GM12878 (cell line): Measurements from ENCODE around the gene ANKRD50.

ENCODE experiments used
- EZH2 ChIP-seq: IDR thresholded peaks from 2 replicates; pipeline ENCODE4 v1.6.1; 2012; ENCODE audit warnings: low read depth, mild to moderate bottlenecking, control low read depth, inconsistent platforms, low read length, borderline replicate concordance; ENCODE audit not compliant: control insufficient read depth
- HCFC1 ChIP-seq: fragments of 150-350 bp; IDR thresholded peaks from 2 replicates; pipeline ENCODE4 v1.6.1; 2014; ENCODE audit warnings: low read length
- YY1 ChIP-seq: IDR thresholded peaks from 2 replicates; pipeline ENCODE4 v1.6.1; 2011; ENCODE audit warnings: low read depth, mild to moderate bottlenecking, low read length

- TF ChIP-seq EZH2 (no peak), YY1 (no peak), HCFC1 (no peak)
Measured at GRCh38 chr4:124637321-124637720, 75.2 kb downstream of the ANKRD50 start.
